ENCODE data around the gene JCAD. TPM values are rescaled to one million over a fixed set of nuclear protein-coding genes. Genes with fewer than 3 reads are reported as not detected.

JCAD gene
- total RNA-seq, 1 experiment from 2014 or later = 0.77 TPM

GRCh38 chr10:30106987-30107386 lies 47.6 kb upstream of the JCAD start:
- H3K9ac ChIP-seq (ENCODE audit: extremely low read depth, insufficient read length, low read length) = no peak overlapping the region
- no peaks in the 10 kb centered on the region for H3K4me1 ChIP-seq (ENCODE audit: insufficient read depth, low read length)
- no peak overlapping the region for H3K4ac ChIP-seq (ENCODE audit: low read depth, low read length)
- no peak overlapping the region for H4K8ac ChIP-seq (replicated peaks; ENCODE audit: insufficient read length, low read depth, low read length)
- no peak overlapping the region for H2BK5ac ChIP-seq (ENCODE audit: insufficient read length, low read length)
- no peak overlapping the region for H3K56ac ChIP-seq (ENCODE audit: insufficient read length, low read depth, low read length)
- no peak overlapping the region for H2BK15ac ChIP-seq (ENCODE audit: low read depth, low read length)
- Mint-ChIP-seq H3K4me3 (no peak overlapping the region), H3K36me3 (ENCODE audit: insufficient read depth in 1 of 3, low read depth in 3 of 3) (no peaks in the 10 kb centered on the region), H3K27ac (no peak overlapping the region; a peak in 1 of 7 replicates), H3K9me3 (peaks cover 0 to 5% of the 10 kb centered on the region in 2 experiments; a peak in 1 of 5 replicates), H3K27me3 (ENCODE audit: low read depth) (no peaks in the 10 kb centered on the region; the same call in 1 of the 2 replicates), H3K4me1 (peaks cover 4 to 5% of the 10 kb centered on the region in 2 experiments; a peak in 2 of 4 replicates)
- H3K23me2 ChIP-seq (ENCODE audit: insufficient read length, low read depth, low read length, poor library complexity, severe bottlenecking) = no peaks in the 10 kb centered on the region
- no CpG with 5 or more reads among the region's 5 CpGs for WGBS (ENCODE audit: extremely low coverage, insufficient read length, low lambda C conversion rate)
- H3T11ph ChIP-seq (ENCODE audit: low read length) = no peak overlapping the region
- H2BK120ac ChIP-seq (ENCODE audit: low read depth, low read length, poor library complexity, severe bottlenecking) = no peak overlapping the region
- no peaks in the 10 kb centered on the region for H3K9me3 ChIP-seq (ENCODE audit: control insufficient read depth, low read depth, low read length)
- H3K27me3 ChIP-seq (ENCODE audit: insufficient read depth, low read length) = no peaks in the 10 kb centered on the region
- no peak overlapping the region for H2AK5ac ChIP-seq (ENCODE audit: insufficient read length, low read length)
- H2BK12ac ChIP-seq (ENCODE audit: insufficient read length, low read depth, low read length) = no peak overlapping the region
- H3K4me2 ChIP-seq (ENCODE audit: insufficient read depth, insufficient read length, low read length) = no peak overlapping the region
- no peaks in the 10 kb centered on the region for H3K79me2 ChIP-seq (ENCODE audit: insufficient read depth, low read length)
- no peak overlapping the region for H3K27ac ChIP-seq (ENCODE audit: insufficient read length, low read depth, low read length)
- H4K5ac ChIP-seq (ENCODE audit: insufficient read length, low read depth, low read length) = no peak overlapping the region
- no peak overlapping the region for H3K14ac ChIP-seq (ENCODE audit: insufficient read depth, low read length)
- TF ChIP-seq CTCF (conservative IDR thresholded peaks at IDR 0.05) = no peak
- DNase-seq = no peak
- H3K79me1 ChIP-seq (ENCODE audit: insufficient read depth, low read depth, low read length, poor library complexity, severe bottlenecking) = no peaks in the 10 kb centered on the region
- H2BK20ac ChIP-seq (ENCODE audit: low read depth, low read length, poor library complexity, severe bottlenecking) = no peak overlapping the region
- no peak overlapping the region for H4K91ac ChIP-seq (ENCODE audit: insufficient read length, low read depth, low read length)
- H2AFZ ChIP-seq (ENCODE audit: low read length) = no peak overlapping the region
- no peaks in the 10 kb centered on the region for H4K20me1 ChIP-seq (ENCODE audit: control insufficient read depth, insufficient read depth, insufficient read length)
- no peak overlapping the region for H3K18ac ChIP-seq (ENCODE audit: insufficient read length, low read depth, low read length)
- H3K23ac ChIP-seq (ENCODE audit: insufficient read length, low read depth, low read length) = no peak overlapping the region
